Stimulated activated naive CD4-positive, alpha-beta T cell (primary cell): Measurements from ENCODE around the gene SBF1.

Source experiments
- DNase-seq, 6 experiments: peaks; one replicate each; lab custom pipeline; 2025; lab: John Stamatoyannopoulos, UW

SBF1 gene

DNA sequence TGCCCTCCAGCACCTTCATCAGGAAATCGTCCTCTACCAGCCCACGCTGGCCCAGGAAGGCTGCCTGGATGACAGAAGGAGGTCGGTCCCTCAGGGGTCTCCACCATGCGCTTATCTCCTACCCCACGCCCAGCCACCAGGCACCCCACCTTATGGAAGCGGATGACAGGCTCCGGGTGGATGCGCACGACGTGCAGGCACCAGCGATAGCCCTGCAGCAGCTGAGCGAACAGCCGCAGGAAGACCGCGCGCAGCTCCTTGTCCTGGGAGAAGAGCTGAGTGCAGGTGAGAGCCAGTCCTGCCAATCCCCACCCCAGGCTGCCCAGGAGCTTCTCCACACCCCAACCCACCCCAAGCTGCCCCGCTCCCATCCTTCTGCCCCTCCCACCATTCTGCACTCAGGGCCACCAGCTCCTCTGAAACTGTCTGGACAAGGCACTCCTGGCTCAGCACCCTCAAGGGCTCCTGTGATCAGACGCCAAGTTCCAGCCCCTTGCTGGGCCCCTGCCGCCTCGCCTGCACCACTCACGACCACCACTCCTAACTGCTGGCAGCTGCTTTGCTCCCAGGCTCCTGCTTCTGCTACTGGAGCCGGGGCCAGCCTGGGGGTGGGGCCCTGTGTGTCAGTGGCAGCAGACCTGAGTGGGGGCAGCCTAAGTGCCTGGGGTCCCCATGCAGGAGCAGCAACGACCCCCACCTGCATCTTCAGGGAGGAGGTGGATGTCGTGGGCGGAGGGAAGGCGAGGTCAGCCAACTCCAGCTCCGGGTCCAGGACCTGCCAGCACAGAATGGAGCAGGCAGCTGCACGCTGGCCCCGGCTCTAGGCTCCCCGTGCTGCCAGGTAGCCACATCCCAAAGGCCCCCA lies 9.5 kb downstream of the SBF1 start:
- no peak for DNase-seq

DNA sequence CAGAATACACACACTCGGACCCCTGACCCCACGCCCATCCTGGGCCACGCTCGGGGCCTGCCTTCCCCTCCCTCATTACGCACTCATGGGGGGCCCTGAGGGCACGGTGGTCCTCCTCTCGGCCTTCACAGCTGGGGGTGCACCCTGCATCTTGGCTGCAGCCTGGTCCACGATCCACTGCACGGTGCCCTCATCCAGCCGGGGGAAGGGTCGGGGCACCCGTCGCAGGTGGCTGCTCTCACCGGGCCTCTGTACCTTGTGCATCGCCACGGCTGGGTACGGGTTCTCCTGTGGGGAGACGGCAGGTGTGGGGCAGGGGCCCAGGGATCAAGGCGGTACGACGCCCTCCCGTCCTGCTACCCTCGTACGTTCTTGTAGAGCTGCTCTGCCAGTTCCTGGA lies 10.4 kb downstream of the SBF1 start:
- no peak for DNase-seq

DNA sequence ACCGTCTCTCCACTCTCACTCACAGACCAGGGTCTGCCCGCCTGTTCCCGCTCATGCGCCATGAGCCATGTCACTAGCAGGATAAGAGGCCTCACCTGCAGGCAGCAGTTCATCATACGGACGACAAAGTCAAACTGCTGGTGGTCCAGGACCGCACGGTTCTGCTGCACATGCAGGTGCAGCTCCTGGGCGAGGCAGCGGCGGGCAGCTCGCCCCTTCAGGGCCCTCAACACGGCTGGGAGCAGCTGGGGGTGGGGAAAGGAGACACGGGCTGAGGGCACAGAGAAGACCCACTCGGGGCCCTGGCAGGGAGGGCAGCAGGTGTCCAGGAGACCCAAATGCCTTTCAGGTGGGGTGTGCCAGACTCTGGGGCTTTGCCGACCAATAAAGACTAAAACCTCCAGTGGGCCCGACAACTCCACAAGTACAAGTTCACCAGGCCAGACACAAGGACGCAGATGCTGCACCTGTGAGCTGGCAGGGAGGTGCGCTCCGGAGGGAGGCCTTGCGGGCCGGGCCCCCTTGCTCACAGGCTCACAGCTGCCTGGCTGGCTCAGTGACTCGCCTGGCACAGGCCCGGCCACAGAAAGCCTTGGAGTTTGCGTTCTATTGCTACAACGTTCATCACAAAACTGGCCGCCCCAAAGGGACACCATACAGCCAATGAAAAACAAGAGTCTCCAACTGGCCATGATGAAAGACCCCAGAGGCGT lies 11.5 kb downstream of the SBF1 start:
- DNase-seq, result no peak

DNA sequence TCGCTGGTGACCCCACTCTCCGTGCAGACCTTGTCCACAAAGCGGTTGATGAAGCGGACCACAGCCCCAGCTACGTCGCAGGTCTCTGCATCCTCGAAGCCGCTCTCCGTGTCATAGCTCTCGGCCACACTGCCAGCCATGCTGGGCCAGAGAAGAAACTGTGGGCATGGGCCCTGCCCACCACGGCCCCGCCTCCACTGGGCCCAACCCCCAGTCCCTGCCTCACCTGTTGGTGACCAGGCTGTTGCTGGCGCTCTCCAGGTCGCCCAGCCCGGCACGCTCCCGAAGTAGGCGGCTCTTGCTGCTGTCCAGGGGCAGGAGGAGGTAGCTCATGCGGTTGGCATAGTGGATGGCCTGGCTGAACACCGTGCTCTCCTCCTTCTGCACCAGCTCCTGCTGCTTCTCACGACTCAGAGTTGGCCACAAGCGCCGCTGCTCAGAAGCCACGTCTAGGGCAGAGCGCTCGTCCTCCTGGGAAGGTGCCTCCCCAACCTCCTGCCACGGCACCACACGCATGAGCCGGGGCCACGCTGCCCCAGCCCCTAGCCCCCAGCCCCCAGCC lies 12.8 kb downstream of the SBF1 start:
- DNase-seq, result no peak

DNA sequence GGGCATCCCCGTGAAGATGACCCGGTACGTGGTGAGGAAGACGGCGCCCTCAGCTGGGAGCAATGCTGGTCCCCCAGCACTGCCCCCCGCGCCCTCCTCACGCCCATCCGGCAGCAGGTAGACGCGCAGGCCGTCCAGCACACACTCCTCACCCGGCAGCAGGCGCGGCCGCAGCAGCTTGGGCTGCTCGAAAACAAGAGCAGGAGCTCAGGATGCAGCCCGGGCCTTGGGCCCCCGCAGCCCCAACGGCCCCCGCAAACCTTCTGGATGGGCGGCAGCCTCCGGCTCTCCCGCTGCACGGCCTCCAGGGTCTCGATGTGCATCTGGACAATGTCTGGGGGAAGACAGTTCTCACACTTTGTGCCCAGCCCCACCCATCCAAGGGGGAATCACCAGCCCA lies 13.3 kb downstream of the SBF1 start:
- DNase-seq, result no peak

DNA sequence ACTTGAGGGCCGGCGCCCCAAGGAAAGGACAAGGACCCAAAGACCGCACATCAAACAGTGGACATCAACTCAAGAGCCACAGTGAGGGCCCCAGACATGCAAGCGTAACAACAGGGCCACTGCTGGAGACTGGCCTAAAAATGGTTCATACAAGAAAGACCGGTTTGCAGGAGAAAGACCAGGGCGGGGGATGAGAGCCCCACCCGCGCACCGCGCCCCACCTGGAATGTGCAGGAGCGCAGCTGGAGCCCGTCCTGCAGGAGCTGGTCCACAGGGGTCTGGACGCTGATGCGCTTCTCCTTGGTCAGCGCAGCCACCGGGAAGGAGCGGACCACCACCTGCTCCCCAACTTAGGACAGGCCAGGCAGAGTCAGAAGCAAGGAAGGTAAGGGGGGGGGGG lies 13.9 kb downstream of the SBF1 start:
- no peak for DNase-seq

DNA sequence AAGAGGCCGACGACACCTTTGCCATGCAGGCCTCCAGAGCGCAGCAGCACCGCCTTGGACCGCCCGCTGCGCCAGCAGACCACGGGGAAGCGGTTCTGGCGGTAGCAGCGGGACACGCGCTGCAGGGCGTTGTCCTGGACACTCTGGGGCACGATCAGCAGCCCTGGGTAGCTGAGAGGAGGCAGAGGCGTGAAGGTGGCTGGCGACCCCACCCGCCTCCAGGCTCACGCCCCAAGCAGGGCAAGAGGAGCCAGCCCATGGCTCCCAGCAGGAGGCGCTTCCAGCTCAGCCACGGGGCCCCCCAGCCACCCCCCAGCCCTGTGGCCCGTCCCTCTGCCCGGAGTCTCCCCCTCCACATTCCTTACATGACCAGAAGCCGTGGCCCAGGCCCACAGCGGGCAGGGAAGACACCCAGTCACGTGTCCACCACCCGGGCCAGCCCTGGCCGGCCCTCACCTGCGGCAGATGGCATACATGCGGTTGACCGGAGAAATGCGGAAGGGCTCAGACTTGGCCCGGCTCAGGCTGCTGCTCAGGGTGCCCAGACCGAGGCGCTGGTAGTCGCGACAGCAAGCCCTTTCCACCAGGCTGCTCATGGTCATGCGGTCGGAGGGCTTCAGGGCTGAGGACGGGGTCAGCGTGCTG lies 15.2 kb downstream of the SBF1 start:
- no peak for DNase-seq

DNA sequence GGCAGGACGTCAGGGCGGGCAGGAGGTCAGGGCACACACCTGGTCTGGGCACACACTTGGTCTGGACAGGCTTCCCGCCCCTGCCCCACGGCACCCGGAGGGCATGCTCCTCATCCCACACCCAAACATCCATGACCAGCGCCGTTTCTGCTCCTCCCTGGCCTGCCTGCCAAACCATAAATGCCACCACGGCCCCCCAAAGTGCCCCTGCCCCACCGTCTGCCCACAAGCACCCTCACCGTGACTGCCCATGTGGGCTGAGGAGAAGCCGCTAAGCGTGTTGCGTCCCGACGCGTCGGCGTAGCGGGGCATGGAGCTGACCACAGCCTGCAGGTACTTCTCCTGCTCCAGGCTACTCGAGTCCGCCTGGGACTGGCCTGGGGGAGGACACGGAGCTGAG lies 15.8 kb downstream of the SBF1 start:
- DNase-seq, result no peak

DNA sequence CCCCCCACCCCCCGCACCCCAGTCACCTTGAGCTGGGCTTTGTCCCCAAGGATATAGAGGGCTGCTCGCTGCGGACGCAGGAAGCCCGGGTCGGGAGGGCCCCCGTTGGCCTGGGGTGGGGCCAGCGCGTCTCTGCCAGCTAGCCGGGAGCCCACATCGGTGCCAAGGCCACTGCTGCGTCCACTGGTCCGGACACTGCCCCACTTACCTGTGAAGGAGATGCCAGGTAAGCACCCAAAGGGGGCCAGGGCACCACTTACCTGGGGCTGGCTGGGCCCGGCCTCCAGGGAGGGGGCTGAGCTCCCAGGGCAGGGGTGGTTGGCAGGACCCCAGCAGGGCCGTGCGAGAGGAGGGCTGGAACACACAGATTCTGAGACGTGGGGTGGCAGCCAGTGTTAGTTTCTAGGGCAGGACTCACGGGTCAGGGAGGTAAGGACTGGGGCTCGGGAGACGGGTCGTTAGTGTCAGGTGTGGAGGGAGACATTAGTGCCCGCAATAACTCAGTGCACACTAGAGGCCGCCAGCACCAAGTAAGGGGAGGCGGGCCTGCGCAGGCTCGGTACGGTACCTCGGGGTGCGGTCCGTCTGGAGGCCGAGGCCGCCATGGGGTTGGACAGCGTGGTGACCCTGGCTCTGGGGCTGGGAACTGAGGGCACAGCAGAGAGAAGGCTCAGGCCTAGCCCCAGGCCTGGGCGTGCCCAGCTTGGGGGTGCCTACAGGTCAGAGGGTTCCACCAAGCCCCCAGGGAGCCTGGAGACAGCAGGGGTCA lies 18.2 kb downstream of the SBF1 start:
- DNase-seq, result no peak

DNA sequence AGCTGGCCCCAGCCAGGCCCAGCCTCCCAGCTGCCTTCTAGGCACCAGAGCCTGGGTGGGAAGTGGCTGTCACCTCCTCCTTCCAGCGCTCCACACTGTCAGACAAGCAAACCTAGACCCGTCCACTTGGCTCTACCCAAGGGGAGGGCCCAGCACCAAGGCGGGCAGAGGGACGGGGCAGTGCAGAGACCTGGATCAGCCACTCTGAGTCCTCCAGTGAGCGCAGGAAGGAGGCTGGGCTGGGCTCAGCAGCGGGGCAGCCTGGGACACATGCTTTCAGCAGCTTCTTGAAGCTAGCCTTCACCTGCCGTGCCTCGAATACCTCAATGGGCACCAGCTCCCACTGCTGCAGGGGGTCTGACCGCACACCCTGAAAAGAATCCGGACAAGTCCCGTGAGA lies 18.8 kb downstream of the SBF1 start:
- no peak for DNase-seq

DNA sequence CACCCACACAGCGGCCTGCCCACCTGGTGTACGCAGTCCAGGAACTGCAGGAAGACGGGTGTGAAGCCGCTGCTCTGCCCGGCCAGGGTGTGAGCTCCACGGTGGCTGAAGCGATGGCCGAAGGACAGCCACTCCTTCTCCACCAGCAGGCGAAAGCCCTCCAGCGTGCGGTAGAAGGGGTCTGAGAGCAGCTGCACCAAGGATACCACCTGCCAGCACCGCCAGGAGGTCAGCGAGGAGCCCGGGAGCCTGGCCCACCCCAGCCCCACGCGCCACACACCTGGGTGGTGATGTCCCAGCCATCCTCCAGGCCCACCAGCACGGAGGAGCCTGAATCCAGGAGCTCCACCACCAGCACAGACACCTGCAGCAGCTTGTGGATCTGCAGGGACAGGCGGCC lies 19.6 kb downstream of the SBF1 start:
- no peak for DNase-seq

DNA sequence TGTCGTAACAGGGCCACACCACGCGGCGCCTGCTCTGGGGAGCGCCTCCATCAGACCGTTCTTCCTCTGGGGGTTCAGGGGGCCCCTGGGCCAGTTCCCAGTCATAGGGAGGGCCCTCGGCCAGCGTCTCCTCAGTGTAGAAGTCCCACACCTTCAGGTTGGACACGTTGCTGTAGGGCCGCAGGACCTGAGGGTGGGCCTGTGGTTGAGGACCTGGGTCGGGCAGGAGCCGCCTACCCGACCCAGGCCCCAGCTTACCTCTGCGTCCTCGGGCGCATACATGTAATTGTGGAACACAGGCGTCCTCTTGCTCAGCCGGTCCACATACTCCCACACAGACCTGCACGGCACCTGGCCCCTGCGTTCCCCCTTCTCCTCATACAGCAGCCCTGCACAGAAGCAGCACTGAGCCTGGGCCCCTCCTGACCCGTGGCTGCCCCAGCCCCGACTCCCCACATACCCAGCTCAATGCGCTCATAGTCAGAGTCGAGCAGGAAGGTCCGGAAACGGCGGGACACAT lies 20.2 kb downstream of the SBF1 start:
- DNase-seq, result no peak

DNA sequence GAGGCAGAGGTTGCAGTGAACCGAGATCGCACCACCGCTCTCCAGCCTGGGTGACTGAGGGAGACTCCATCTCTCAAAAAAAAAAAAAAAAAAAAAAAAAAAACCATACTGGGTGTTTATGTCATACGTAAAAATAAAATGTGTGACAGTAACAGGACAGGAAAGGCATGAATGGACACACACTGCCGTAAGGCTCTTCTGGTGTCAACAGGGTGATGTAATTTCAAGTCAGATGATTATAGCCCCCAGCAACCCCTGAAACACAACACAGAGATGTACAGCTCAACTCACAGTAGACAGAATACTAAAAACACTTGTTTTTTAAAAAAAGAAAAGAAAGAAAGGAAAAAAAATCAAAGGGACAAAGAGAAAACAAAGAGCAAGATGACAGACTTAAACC lies 22.2 kb downstream of the SBF1 start:
- DNase-seq, result no peak

DNA sequence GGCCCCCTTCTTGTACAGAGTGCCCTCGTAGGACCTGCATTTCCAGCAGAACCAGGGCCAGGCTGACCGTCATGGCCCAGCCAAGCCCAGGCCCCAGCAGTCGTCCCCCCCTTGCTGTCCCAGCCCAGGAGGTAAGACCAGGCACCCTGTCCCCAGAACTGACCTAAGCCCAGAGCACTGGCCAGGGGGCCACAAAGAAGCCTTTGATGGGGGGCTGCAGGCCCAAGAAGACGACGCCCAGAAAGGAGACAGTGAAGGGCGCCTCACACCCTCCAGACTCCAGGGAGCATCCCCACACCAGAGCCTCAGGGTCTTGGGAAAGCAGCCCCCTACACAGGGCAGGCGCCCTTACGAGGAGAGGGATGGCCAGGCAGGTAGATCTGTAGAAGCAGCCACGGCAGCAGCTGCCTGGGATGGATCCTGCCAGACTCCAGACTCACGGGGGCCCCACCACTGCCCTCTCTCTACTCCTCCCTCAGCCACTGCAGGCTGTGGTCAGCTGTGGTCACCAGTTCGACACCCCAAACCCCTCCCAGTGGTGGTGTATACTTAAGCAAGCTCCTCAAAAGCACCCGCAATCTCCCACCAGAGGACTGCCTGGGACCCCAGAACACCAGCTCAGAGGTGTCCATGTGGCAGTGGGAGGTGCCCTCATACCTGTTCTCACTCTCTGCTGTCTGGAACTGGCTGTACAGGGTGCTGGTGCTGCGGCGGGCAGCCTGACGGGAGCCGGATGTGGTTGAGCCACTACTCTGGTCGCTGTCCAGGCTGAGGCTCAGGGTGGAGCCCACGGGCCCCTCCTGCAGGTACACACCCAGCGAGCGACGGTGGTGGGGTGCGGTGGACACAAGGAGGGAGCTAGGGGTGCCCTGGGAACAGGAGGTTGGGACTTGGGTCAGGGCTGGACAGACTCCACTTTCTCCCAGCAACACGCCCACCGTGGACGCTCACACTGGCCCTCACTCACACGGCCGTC lies 27.0 kb downstream of the SBF1 start:
- no peak for DNase-seq

DNA sequence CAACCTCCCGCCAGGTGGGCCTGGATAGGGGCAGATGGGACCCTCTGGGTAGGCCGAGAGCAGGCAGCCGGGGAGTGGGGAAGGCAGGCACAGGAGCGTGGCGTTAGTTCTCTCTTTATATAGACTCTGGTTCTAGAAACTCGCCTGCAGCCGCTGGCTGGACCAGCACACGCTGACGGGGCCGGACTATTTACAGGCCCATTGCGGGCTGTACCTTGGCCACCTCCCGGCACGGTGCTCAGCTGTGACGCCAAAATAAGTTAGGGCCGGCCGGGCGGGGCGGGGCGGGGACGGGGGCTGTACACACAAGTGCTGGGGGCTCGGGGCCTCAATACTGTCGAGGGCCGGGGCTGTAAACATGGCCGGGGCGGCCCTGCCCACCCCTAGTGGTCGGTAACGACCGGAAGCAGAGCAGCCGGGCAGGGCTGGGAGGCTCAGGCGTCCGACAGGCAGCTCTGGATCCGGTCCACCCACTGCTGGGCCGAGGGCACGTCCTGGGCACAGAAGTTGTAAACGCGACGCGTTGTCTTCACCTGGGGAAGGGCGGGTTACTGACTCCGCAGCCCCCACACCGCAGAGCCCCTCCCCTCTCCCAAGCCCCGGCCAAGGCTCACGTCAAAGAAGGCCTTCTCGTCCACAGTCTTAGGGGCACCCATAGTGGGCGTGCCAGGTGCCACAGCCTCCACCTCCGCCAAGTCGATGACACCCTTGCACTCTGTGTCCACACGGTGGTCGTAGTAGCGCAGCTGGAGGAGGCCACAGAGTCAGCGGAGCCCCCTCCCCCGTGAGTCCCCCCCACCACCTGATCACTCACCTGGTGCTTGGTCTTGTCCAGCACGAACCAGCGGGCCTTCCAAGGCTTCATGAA lies 27.9 kb downstream of the SBF1 start:
- no peak for DNase-seq

DNA sequence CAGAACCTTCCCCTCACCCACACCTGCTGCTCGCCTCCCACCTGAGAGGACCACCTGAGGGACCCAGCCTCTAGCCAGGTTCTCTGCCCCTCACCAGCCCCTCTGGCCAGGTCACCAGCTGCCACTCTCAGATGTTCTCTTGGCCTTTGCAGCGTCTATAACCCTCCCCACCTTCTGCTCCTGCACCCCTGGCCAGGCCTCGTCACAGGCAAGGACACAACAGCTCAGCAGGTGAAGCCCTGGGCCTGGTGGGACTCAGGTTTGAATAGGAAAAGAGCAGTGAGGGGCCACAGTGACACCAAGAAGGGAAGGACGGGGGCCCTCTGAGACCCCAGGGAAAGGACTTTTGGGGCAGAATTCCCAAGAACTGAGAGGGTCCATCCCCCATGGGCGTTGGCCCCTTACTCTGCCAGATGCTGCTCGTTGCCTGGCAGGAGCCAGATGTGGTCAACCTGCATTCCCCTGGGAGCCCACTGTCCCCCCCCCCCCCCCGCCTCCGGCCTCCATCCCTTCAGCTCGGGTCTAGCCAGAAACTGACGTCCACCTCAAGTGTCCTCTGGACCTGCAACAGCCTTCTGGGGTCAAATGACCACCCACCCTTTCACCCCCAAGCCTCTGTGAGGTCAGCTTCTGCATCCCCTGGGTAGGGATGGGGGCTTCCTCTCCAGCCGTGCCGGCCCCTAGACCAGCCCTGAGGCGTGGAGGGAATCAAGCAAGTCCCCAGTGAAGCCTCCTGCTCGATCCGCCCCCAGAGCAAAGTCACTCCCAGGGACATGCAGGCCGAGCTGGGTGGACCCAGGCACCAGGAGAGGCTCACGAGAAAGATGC lies 28.7 kb downstream of the SBF1 start:
- no peak for DNase-seq

DNA sequence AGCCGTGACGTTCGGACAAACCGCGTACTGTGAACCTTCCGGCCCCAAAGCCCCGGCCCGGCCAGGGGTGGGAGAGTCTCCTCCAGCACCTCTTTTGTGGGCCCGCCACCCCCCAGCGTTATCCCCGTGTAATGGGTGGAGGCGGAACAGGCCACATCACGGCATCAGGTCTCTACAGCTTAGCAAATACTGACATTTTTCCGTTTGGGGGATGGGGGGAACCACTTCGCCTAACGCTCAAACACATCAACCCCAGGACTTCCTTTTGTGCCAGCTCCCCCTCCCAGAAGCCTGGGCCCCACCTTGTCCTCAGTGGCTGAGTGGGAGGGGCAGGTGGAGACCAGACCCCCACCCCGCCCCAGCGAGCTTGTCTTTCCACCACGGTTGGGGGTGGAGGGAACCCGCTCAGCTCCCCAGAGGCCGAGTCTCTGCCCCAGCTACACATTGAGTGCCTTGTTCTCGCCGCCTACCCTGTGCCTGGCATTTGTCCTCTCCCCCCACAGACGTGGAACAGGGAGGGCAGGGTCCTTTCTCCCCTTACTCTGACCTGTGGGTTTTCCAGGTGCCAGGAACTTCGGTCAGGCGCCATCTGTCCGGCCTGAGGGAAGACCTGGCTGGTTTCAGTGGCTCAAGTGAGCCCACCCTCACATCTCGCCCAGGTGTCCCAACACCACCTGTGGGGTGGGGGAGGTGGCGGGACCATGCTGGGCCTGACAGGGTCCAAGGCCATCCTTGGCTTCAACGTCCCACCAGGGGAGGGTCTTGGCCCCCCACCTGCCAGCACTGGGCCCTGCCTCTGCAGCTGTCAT lies 29.6 kb downstream of the SBF1 start:
- peak in 4 of 6 experiments; percentile 13 to 47 (median 31) for DNase-seq

DNA sequence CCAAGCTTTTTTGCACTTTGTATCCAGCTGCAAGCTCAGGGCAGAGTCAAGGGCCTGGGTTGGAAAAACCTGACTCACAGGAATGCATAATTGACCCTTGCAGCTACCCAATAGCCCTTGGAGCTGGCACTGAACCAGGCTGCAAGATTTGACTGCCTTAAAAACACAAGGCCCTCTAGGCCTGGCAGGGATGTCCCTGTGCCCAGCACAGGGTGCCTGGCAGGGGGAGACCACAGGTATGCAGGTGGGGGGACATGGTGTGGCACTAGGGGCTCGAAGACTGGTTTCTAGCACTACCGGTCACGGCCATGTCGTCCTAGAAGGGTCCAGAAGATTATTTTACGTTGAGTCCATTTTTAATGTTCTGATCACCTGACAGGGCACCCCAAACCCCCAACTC lies 30.2 kb downstream of the SBF1 start:
- DNase-seq, result no peak
